NB4 (cell line): ENCODE results near the gene MYZAP.

Experiments
- CTCF ChIP-seq: IDR thresholded peaks from one replicate; pipeline ENCODE4 v1.5.1; 2012; ENCODE audit warnings: low read depth, low read length
- MYC ChIP-seq: IDR thresholded peaks from 2 replicates; pipeline ENCODE4 v1.6.1; 2011; ENCODE audit warnings: low read depth, low read length
- POLR2A ChIP-seq: IDR thresholded peaks from 2 replicates; pipeline ENCODE4 v1.6.1; 2011; ENCODE audit warnings: mild to moderate bottlenecking; ENCODE audit not compliant: insufficient read length; ENCODE audit errors: extremely low read depth
- TF ChIP-seq, protein P1 (sequence below): IDR thresholded peaks from 2 replicates; pipeline ENCODE4 v1.6.1; 2011; ENCODE audit warnings: low read depth, low read length

GRCh38 chr15:57698243-57698642 is 106.5 kb downstream of the MYZAP start:
- TF ChIP-seq POLR2A: no peak
- TF ChIP-seq CTCF: no peak
- TF ChIP-seq MYC: no peak
- TF ChIP-seq, protein P1, sequence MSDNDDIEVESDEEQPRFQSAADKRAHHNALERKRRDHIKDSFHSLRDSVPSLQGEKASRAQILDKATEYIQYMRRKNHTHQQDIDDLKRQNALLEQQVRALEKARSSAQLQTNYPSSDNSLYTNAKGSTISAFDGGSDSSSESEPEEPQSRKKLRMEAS: no peak
